SK-N-SH (cell line): Measurements from ENCODE around the gene RASA4B. TPM values are rescaled to one million over a fixed set of nuclear protein-coding genes. Genes with fewer than 3 reads are reported as not detected.

Source experiments
- CTCF ChIA-PET: fragments of 300-600, 350-600 bp; formaldehyde crosslinking; extraction: SDS; loops from one replicate; lab custom pipeline; 2021; lab: Yijun Ruan, JAX
- POLR2A ChIA-PET: fragments of 350-600 bp; sonication (Branson Sonifier 250); formaldehyde crosslinking; extraction: SDS; loops from one replicate; lab custom pipeline; 2020; ENCODE audit warnings: antibody characterized with exemption, inconsistent platforms; lab: Yijun Ruan, JAX
- DNase-seq: peaks from one replicate; pipeline ENCODE4 v3.0.0; 2012
- H2AFZ ChIP-seq: fragments of 200-600 bp; sonication (generic); 2 replicates; pipeline ENCODE4 v1.8.1; 2016; ENCODE audit warnings: antibody characterized with exemption, mild to moderate bottlenecking, low read depth
- H3F3A ChIP-seq: fragments of 200-600 bp; sonication (generic); replicated peaks from 2 replicates; pipeline ENCODE3; 2016; ENCODE audit warnings: antibody characterized with exemption, mild to moderate bottlenecking; ENCODE audit not compliant: insufficient read depth
- H3K27ac ChIP-seq, 2 experiments: fragments of 200-500 bp in 1 of 2; fragments of 200-600 bp in 1 of 2; sonication (Bioruptor generic) in 1 of 2; sonication (generic), shearing (Covaris generic) in 1 of 2; 2 replicates each; pipeline versions ENCODE4 v1.5.1 to v1.6.1; 2014 to 2016; ENCODE audit warnings: low read depth in 2 of 2, inconsistent platforms in 1 of 2, low read length in 1 of 2, mild to moderate bottlenecking in 1 of 2, mixed read lengths in 1 of 2
- H3K27me3 ChIP-seq: fragments of 200-600 bp; sonication (generic), shearing (Covaris generic); 2 replicates; pipeline ENCODE4 v1.6.1; 2016; ENCODE audit warnings: mixed run types; ENCODE audit not compliant: insufficient read depth
- H3K36me3 ChIP-seq, 2 experiments: fragments of 200-500 bp in 1 of 2; fragments of 200-600 bp in 1 of 2; sonication (Bioruptor generic) in 1 of 2; sonication (generic) in 1 of 2; replicated peaks in 1 of 2; 2 replicates each; pipeline versions ENCODE3 to v1.5.1; 2014 to 2016; ENCODE audit warnings: low read length in 1 of 2, mild to moderate bottlenecking in 1 of 2; ENCODE audit not compliant: insufficient read depth in 2 of 2, control insufficient read depth in 1 of 2
- H3K4me1 ChIP-seq, 2 experiments: fragments of 200-500 bp in 1 of 2; fragments of 200-600 bp in 1 of 2; sonication (Bioruptor generic) in 1 of 2; sonication (generic), shearing (Covaris generic) in 1 of 2; 2 replicates each; pipeline versions ENCODE4 v1.5.1 to v1.6.1; 2014 to 2016; ENCODE audit warnings: low read depth in 1 of 2, low read length in 1 of 2, mixed run types in 1 of 2; ENCODE audit not compliant: insufficient read depth in 2 of 2, control insufficient read depth in 1 of 2
- H3K4me2 ChIP-seq: fragments of 200-600 bp; sonication (generic), shearing (Covaris generic); 2 replicates; pipeline ENCODE4 v1.6.1; 2017; ENCODE audit warnings: mixed run types
- H3K4me3 ChIP-seq, 2 experiments: fragments of 200-500 bp in 1 of 2; fragments of 200-600 bp in 1 of 2; sonication (Bioruptor generic) in 1 of 2; sonication (generic), shearing (Covaris generic) in 1 of 2; 2 replicates each; pipeline versions ENCODE4 v1.5.1 to v1.8.1; 2014 to 2016; ENCODE audit warnings: low read depth in 2 of 2, inconsistent platforms in 1 of 2, low read length in 1 of 2, mild to moderate bottlenecking in 1 of 2, mixed read lengths in 1 of 2, moderate library complexity in 1 of 2
- H3K79me2 ChIP-seq: fragments of 200-600 bp; sonication (generic); 2 replicates; pipeline ENCODE4 v1.8.1; 2017; ENCODE audit warnings: mild to moderate bottlenecking; ENCODE audit not compliant: insufficient read depth
- H3K9ac ChIP-seq: fragments of 200-600 bp; sonication (generic); 2 replicates; pipeline ENCODE4 v1.6.1; 2017; ENCODE audit warnings: mixed run types
- H3K9me2 ChIP-seq: fragments of 200-600 bp; sonication (generic); 2 replicates; pipeline ENCODE4 v1.6.1; 2017; ENCODE audit warnings: mixed run types
- H3K9me3 ChIP-seq: fragments of 200-600 bp; sonication (generic); 2 replicates; pipeline ENCODE4 v1.6.1; 2017; ENCODE audit warnings: mixed run types, mild to moderate bottlenecking, moderate library complexity
- H4K20me1 ChIP-seq: fragments of 200-600 bp; sonication (generic); 2 replicates; pipeline ENCODE4 v1.6.1; 2017; ENCODE audit warnings: mild to moderate bottlenecking, mixed run types; ENCODE audit not compliant: insufficient read depth
- CTCF ChIP-seq: fragments of 200-600 bp; sonication (generic); IDR thresholded peaks from 2 replicates; pipeline ENCODE4 v1.6.1; 2017; ENCODE audit warnings: antibody characterized with exemption, mild to moderate bottlenecking, moderate library complexity
- ELF1 ChIP-seq: IDR thresholded peaks from 2 replicates; pipeline ENCODE4 v1.4.0; 2012
- EP300 ChIP-seq, 2 experiments: IDR thresholded peaks; 2 replicates each; pipeline versions ENCODE4 v1.4.0 to v1.6.1; 2012; ENCODE audit warnings: borderline replicate concordance in 1 of 2, low read depth in 1 of 2, low read length in 1 of 2
- EZH2phosphoT487 ChIP-seq: fragments of 200-600 bp; sonication (generic); IDR thresholded peaks from 2 replicates; pipeline ENCODE4 v1.6.1; 2017; ENCODE audit warnings: low read depth, mixed run types, mild to moderate bottlenecking, antibody characterized with exemption, moderate library complexity, borderline replicate concordance
- JUND ChIP-seq: IDR thresholded peaks from 2 replicates; pipeline ENCODE4 v1.4.0; 2012
- MXI1 ChIP-seq: IDR thresholded peaks from 2 replicates; pipeline ENCODE4 v1.6.1; 2012; ENCODE audit warnings: mild to moderate bottlenecking, low read depth, low read length, improper control_type of control experiment
- NFIC ChIP-seq: IDR thresholded peaks from 2 replicates; pipeline ENCODE4 v1.4.0; 2012; ENCODE audit warnings: borderline replicate concordance
- NRF1 ChIP-seq: IDR thresholded peaks from 2 replicates; pipeline ENCODE4 v1.6.1; 2012; ENCODE audit warnings: low read depth, mild to moderate bottlenecking, low read length
- PBX3 ChIP-seq: IDR thresholded peaks from 2 replicates; pipeline ENCODE4; 2012
- RAD21 ChIP-seq: IDR thresholded peaks from 2 replicates; pipeline ENCODE4 v1.6.1; 2012; ENCODE audit warnings: mild to moderate bottlenecking, low read length
- RCOR1 ChIP-seq: fragments of 150-350 bp; IDR thresholded peaks from 2 replicates; pipeline ENCODE4 v1.6.1; 2017; ENCODE audit warnings: antibody characterized with exemption, low read length
- RFX5 ChIP-seq: IDR thresholded peaks from 2 replicates; pipeline ENCODE4 v1.6.1; 2012; ENCODE audit warnings: mild to moderate bottlenecking, improper control_type of control experiment, low read length
- RXRA ChIP-seq: IDR thresholded peaks from 2 replicates; pipeline ENCODE4 v1.4.0; 2012; ENCODE audit warnings: low read depth, mild to moderate bottlenecking, borderline replicate concordance
- SIN3A ChIP-seq: IDR thresholded peaks from 2 replicates; pipeline ENCODE4 v1.6.1; 2012; ENCODE audit warnings: low read depth, mild to moderate bottlenecking, low read length, moderate library complexity, borderline replicate concordance
- SMC3 ChIP-seq: IDR thresholded peaks from 2 replicates; pipeline ENCODE4 v1.6.1; 2012; ENCODE audit warnings: low read depth, low read length, improper control_type of control experiment
- TAF1 ChIP-seq: IDR thresholded peaks from 2 replicates; pipeline ENCODE4 v1.6.1; 2012; ENCODE audit warnings: low read depth, mild to moderate bottlenecking, low read length, moderate library complexity, borderline replicate concordance
- TEAD4 ChIP-seq: IDR thresholded peaks from 2 replicates; pipeline ENCODE4 v1.4.0; 2012; ENCODE audit warnings: mild to moderate bottlenecking, borderline replicate concordance; ENCODE audit not compliant: insufficient read depth
- USF1 ChIP-seq: IDR thresholded peaks from 2 replicates; pipeline ENCODE4 v1.4.0; 2012; ENCODE audit warnings: low read depth, borderline replicate concordance
- ZBTB33 ChIP-seq: IDR thresholded peaks from 2 replicates; pipeline ENCODE4 v1.4.0; 2012; ENCODE audit warnings: low read depth, borderline replicate concordance
- WGBS: methylation state at CpG from one replicate; pipeline ENCODE4 v1.1.6; 2017; ENCODE audit warnings: low lambda C conversion rate; 5-methylcytosine and 5-hydroxymethylcytosine counted together
- polyA plus RNA-seq, 3 experiments: library from polyadenylated mRNA; depleted of rRNA; stranded (reverse); fragments of >200 nt; gene quantifications; 2 replicates each; pipeline ENCODE4 v1.2.3, GENCODE V29; 2012

Gene RASA4B
- polyA plus RNA-seq, 1 of the 3 experiments (the other 2 are of a cell fraction), result 19.5 TPM

GRCh38 chr7:102439963-102440795 lies 77.4 kb downstream of the RASA4B start (continued):
- TF ChIP-seq USF1 (no peak), ZBTB33 (no peak), TEAD4 (0 out of 2 replicates have a peak, but pooled peaks have one; percentile 64), CTCF (no peak), SIN3A (no peak), RFX5 (no peak)

- TF ChIP-seq JUND, result no peak
- no peak for TF ChIP-seq NRF1
- no peak for TF ChIP-seq RAD21
- TF ChIP-seq SMC3, result no peak
- TF ChIP-seq RXRA, result no peak
- no peak for TF ChIP-seq PBX3
- no peak for TF ChIP-seq EZH2phosphoT487
- TF ChIP-seq RFX5, result no peak
- no peak for TF ChIP-seq ELF1
- TF ChIP-seq MXI1, result no peak
- TF ChIP-seq RCOR1, result no peak
- no peak for TF ChIP-seq EP300 (IDR thresholded peaks at IDR 0.05; ENCODE audit: borderline replicate concordance in 1 of 2, low read depth in 1 of 2, low read length in 1 of 2)
- TF ChIP-seq TAF1, result no peak
- TF ChIP-seq NFIC, result no peak
- Histone ChIP-seq H3K4me3 (no peak overlapping the region), H3K4me2 (no peak overlapping the region), H3K9me3 (no peaks in the 10 kb centered on the region), H3K9ac (no peak overlapping the region), H2AFZ (no peak overlapping the region), H3K9me2 (no peaks in the 10 kb centered on the region), H3K79me2 (peaks cover 56% of the 10 kb centered on the region), H4K20me1 (no peaks in the 10 kb centered on the region), H3K27ac (no peak overlapping the region), H3F3A (peaks cover 24% of the 10 kb centered on the region), H3K36me3 (peaks cover 0 to 34% of the 10 kb centered on the region in 2 experiments), H3K27me3 (no peaks in the 10 kb centered on the region), H3K4me1 (peaks cover 14 to 15% of the 10 kb centered on the region in 2 experiments; a peak in 3 of 4 replicates)
- ChIA-PET CTCF (interaction anchor here (0.7 to 2.5 kb wide), 4 partner anchors 15 to 156 kb away, joined by 3 to 12 read pairs (median 4); no protein-coding TSS in a partner anchor), POLR2A (no interaction called here)
- WGBS, result 94% methylated on average over 10 of the region's 10 CpGs
- peak; percentile 12 for DNase-seq
Observed at GRCh38 chr7:102436118-102436517, 81.5 kb downstream of the RASA4B start.
